ENCODE data around the gene STT3A. TPM values are rescaled to one million over a fixed set of nuclear protein-coding genes. Genes with fewer than 3 reads are reported as not detected.

STT3A gene
- total RNA-seq (100 to 1,000 TPM; 140 to 143 TPM), polyA plus RNA-seq (90.6 TPM)

- Histone ChIP-seq H3K27ac (ENCODE audit: low read depth, low read length) (peak within 1 kb of the TSS; percentile 100), H3K9me3 (ENCODE audit: low read length) (no peaks in the 10 kb centered on the region), H3K27me3 (ENCODE audit: insufficient read depth, low read length, poor library complexity, severe bottlenecking) (no peaks in the 10 kb centered on the region), H3K4me1 (ENCODE audit: insufficient read depth, low read length) (peaks cover 20% of the 10 kb centered on the region), H3K4me3 (ENCODE audit: low read length) (peak within 1 kb of the TSS; percentile 100), H3K36me3 (ENCODE audit: insufficient read depth, low read length) (peaks cover 7% of the 10 kb centered on the region)
- H3K9me3 Mint-ChIP-seq: no peaks in the 10 kb centered on the region
- peaks cover 0 to 33% (median 2%) of the 10 kb centered on the region in 3 donors for H3K36me3 Mint-ChIP-seq
- ChIA-PET CTCF (interaction anchor here (1.0 to 3.7 kb wide), 3 partner anchors 24 to 307 kb away, joined by 3 to 17 read pairs (median 13); partner anchors contain the start of genes CHEK1 and EI24), POLR2A (interaction anchor here (0.6 to 2.4 kb wide), 4 partner anchors 23 to 295 kb away, joined by 3 to 31 read pairs (median 6); partner anchors contain the start of genes CHEK1, EI24 and HYLS1)
- peak within 1 kb of the TSS; percentile 90 to 98 (median 93) for H3K4me3 Mint-ChIP-seq
- peak; percentile 95 to 99 (median 98) for DNase-seq
- H3K4me1 Mint-ChIP-seq: peaks cover 41 to 54% (median 53%) of the 10 kb centered on the region in 3 donors
- peak within 1 kb of the TSS; percentile 92 to 99 (median 98) for H3K27ac Mint-ChIP-seq
- H3K27me3 Mint-ChIP-seq: no peaks in the 10 kb centered on the region
Observed at GRCh38 chr11:125592305-125593113, at the start of gene STT3A. TSS of gene STT3A (plus strand) at chr11:125592852. CDS start at chr11:125595916, 3,064 bp downstream.

GRCh38 chr11:125550780-125551179, 41.9 kb upstream of the STT3A start:
- Histone ChIP-seq H3K36me3 (ENCODE audit: insufficient read depth, low read length) (no peaks in the 10 kb centered on the region), H3K27me3 (ENCODE audit: insufficient read depth, low read length, poor library complexity, severe bottlenecking) (no peaks in the 10 kb centered on the region), H3K4me1 (ENCODE audit: insufficient read depth, low read length) (no peaks in the 10 kb centered on the region), H3K27ac (ENCODE audit: low read depth, low read length) (no peak overlapping the region), H3K9me3 (ENCODE audit: low read length) (no peaks in the 10 kb centered on the region), H3K4me3 (ENCODE audit: low read length) (no peak overlapping the region)
- CTCF ChIA-PET: no interaction called here
- Mint-ChIP-seq H3K4me3 (no peak overlapping the region), H3K27ac (no peak overlapping the region), H3K36me3 (peaks cover 0 to 34% (median 4%) of the 10 kb centered on the region in 3 donors), H3K9me3 (peaks cover 23 to 44% (median 40%) of the 10 kb centered on the region in 5 donors), H3K4me1 (no peaks in the 10 kb centered on the region), H3K27me3 (peaks cover 6 to 17% of the 10 kb centered on the region in 2 donors)
- DNase-seq: no peak
- POLR2A ChIA-PET: no interaction called here

GRCh38 chr11:125551835-125552342, 40.8 kb upstream of the STT3A start:
- DNase-seq: no peak
- Mint-ChIP-seq H3K27me3 (peaks cover 6 to 17% of the 10 kb centered on the region in 2 donors), H3K36me3 (peaks cover 0 to 38% (median 4%) of the 10 kb centered on the region in 3 donors), H3K4me1 (no peaks in the 10 kb centered on the region), H3K9me3 (peaks cover 23 to 48% (median 40%) of the 10 kb centered on the region in 5 donors), H3K4me3 (no peak overlapping the region), H3K27ac (no peak overlapping the region)
- POLR2A ChIA-PET: no interaction called here
- no peak overlapping the region for H3K4me3 ChIP-seq (ENCODE audit: low read length)
- CTCF ChIA-PET: no interaction called here
- no peak overlapping the region for H3K27ac ChIP-seq (ENCODE audit: low read depth, low read length)
- H3K4me1 ChIP-seq (ENCODE audit: insufficient read depth, low read length): no peaks in the 10 kb centered on the region
- no peaks in the 10 kb centered on the region for H3K36me3 ChIP-seq (ENCODE audit: insufficient read depth, low read length)
- H3K27me3 ChIP-seq (ENCODE audit: insufficient read depth, low read length, poor library complexity, severe bottlenecking): no peaks in the 10 kb centered on the region
- no peaks in the 10 kb centered on the region for H3K9me3 ChIP-seq (ENCODE audit: low read length)

- no peak for DNase-seq
- H3K36me3 Mint-ChIP-seq: peaks cover 0 to 41% (median 4%) of the 10 kb centered on the region in 3 donors
- Histone ChIP-seq H3K9me3 (ENCODE audit: low read length) (no peaks in the 10 kb centered on the region), H3K27ac (ENCODE audit: low read depth, low read length) (no peak overlapping the region), H3K4me3 (ENCODE audit: low read length) (no peak overlapping the region), H3K27me3 (ENCODE audit: insufficient read depth, low read length, poor library complexity, severe bottlenecking) (no peaks in the 10 kb centered on the region), H3K4me1 (ENCODE audit: insufficient read depth, low read length) (no peaks in the 10 kb centered on the region), H3K36me3 (ENCODE audit: insufficient read depth, low read length) (no peaks in the 10 kb centered on the region)
- peaks cover 6 to 17% of the 10 kb centered on the region in 2 donors for H3K27me3 Mint-ChIP-seq
- peaks cover 23 to 48% (median 40%) of the 10 kb centered on the region in 5 donors for H3K9me3 Mint-ChIP-seq
- H3K27ac Mint-ChIP-seq: no peak overlapping the region
- no peak overlapping the region for H3K4me3 Mint-ChIP-seq
- CTCF ChIA-PET: no interaction called here
- POLR2A ChIA-PET: no interaction called here
- no peaks in the 10 kb centered on the region for H3K4me1 Mint-ChIP-seq
Observed at GRCh38 chr11:125552927-125553326, 39.7 kb upstream of the STT3A start.

GRCh38 chr11:125553357-125553756, 39.3 kb upstream of the STT3A start:
- H3K27ac Mint-ChIP-seq: no peak overlapping the region
- no peaks in the 10 kb centered on the region for H3K4me1 Mint-ChIP-seq

GRCh38 chr11:125554038-125554437, 38.6 kb upstream of the STT3A start:
- no peaks in the 10 kb centered on the region for H3K27me3 ChIP-seq (ENCODE audit: insufficient read depth, low read length, poor library complexity, severe bottlenecking)
- ChIA-PET CTCF (no interaction called here), POLR2A (no interaction called here)

More at GRCh38 chr11:125553357-125553756, 39.3 kb upstream of the STT3A start:
- ChIA-PET CTCF (no interaction called here), POLR2A (no interaction called here)
- H3K27me3 ChIP-seq (ENCODE audit: insufficient read depth, low read length, poor library complexity, severe bottlenecking): no peaks in the 10 kb centered on the region
- no peaks in the 10 kb centered on the region for H3K4me1 ChIP-seq (ENCODE audit: insufficient read depth, low read length)
- H3K27ac ChIP-seq (ENCODE audit: low read depth, low read length): no peak overlapping the region
- H3K36me3 ChIP-seq (ENCODE audit: insufficient read depth, low read length): no peaks in the 10 kb centered on the region
- no peaks in the 10 kb centered on the region for H3K9me3 ChIP-seq (ENCODE audit: low read length)
- Mint-ChIP-seq H3K36me3 (peaks cover 0 to 41% (median 4%) of the 10 kb centered on the region in 3 donors), H3K4me3 (no peak overlapping the region), H3K27me3 (peaks cover 6 to 21% of the 10 kb centered on the region in 2 donors), H3K9me3 (peaks cover 23 to 48% (median 40%) of the 10 kb centered on the region in 5 donors)
- DNase-seq: no peak
- H3K4me3 ChIP-seq (ENCODE audit: low read length): no peak overlapping the region

GRCh38 chr11:125559888-125560287, 32.8 kb upstream of the STT3A start:
- POLR2A ChIA-PET: no interaction called here
- CTCF ChIA-PET: no interaction called here
- Mint-ChIP-seq H3K4me3 (no peak overlapping the region), H3K9me3 (peaks cover 0 to 14% (median 6%) of the 10 kb centered on the region in 5 donors), H3K27ac (no peak overlapping the region), H3K36me3 (peaks cover 0 to 12% (median 0%) of the 10 kb centered on the region in 3 donors), H3K27me3 (peaks cover 0 to 6% of the 10 kb centered on the region in 2 donors), H3K4me1 (no peaks in the 10 kb centered on the region)
- Histone ChIP-seq H3K4me3 (ENCODE audit: low read length) (no peak overlapping the region), H3K9me3 (ENCODE audit: low read length) (no peaks in the 10 kb centered on the region), H3K4me1 (ENCODE audit: insufficient read depth, low read length) (no peaks in the 10 kb centered on the region), H3K27me3 (ENCODE audit: insufficient read depth, low read length, poor library complexity, severe bottlenecking) (no peaks in the 10 kb centered on the region), H3K27ac (ENCODE audit: low read depth, low read length) (no peak overlapping the region), H3K36me3 (ENCODE audit: insufficient read depth, low read length) (no peaks in the 10 kb centered on the region)
- no peak for DNase-seq

More at GRCh38 chr11:125554038-125554437, 38.6 kb upstream of the STT3A start:
- Mint-ChIP-seq H3K27ac (no peak overlapping the region), H3K36me3 (peaks cover 0 to 41% (median 4%) of the 10 kb centered on the region in 3 donors), H3K27me3 (peaks cover 6 to 21% of the 10 kb centered on the region in 2 donors), H3K9me3 (peaks cover 23 to 48% (median 40%) of the 10 kb centered on the region in 5 donors), H3K4me3 (no peak overlapping the region), H3K4me1 (no peaks in the 10 kb centered on the region)
- H3K4me1 ChIP-seq (ENCODE audit: insufficient read depth, low read length): no peaks in the 10 kb centered on the region
- H3K27ac ChIP-seq (ENCODE audit: low read depth, low read length): peak overlapping the region; percentile 10
- H3K9me3 ChIP-seq (ENCODE audit: low read length): no peaks in the 10 kb centered on the region
- no peaks in the 10 kb centered on the region for H3K36me3 ChIP-seq (ENCODE audit: insufficient read depth, low read length)
- no peak for DNase-seq
- no peak overlapping the region for H3K4me3 ChIP-seq (ENCODE audit: low read length)

- no peaks in the 10 kb centered on the region for H3K9me3 Mint-ChIP-seq
- Histone ChIP-seq H3K4me1 (ENCODE audit: insufficient read depth, low read length) (no peaks in the 10 kb centered on the region), H3K36me3 (ENCODE audit: insufficient read depth, low read length) (no peaks in the 10 kb centered on the region), H3K27me3 (ENCODE audit: insufficient read depth, low read length, poor library complexity, severe bottlenecking) (no peaks in the 10 kb centered on the region), H3K9me3 (ENCODE audit: low read length) (no peaks in the 10 kb centered on the region), H3K4me3 (ENCODE audit: low read length) (no peak overlapping the region), H3K27ac (ENCODE audit: low read depth, low read length) (no peak overlapping the region)
- H3K27me3 Mint-ChIP-seq: peaks cover 0 to 4% of the 10 kb centered on the region in 2 donors
- ChIA-PET POLR2A (no interaction called here), CTCF (no interaction called here)
- peaks cover 0 to 3% (median 3%) of the 10 kb centered on the region in 3 donors for H3K4me1 Mint-ChIP-seq
- DNase-seq: no peak
- H3K27ac Mint-ChIP-seq: no peak overlapping the region
- no peak overlapping the region for H3K4me3 Mint-ChIP-seq
- peaks cover 0 to 3% (median 0%) of the 10 kb centered on the region in 3 donors for H3K36me3 Mint-ChIP-seq
Observed at GRCh38 chr11:125561924-125562323, 30.7 kb upstream of the STT3A start.
